ENCODE measurements around the gene GGTLC3.
A peak's percentile ranks its signal among the peaks of the same experiment; 100 is the strongest.
"Not testable (repeated sequence)": the region's sequence is repeated elsewhere in the genome, so short reads cannot be mapped to it uniquely, and the experiment has no call there.

The GGTLC3 gene
- total RNA-seq, result 0 to 0.04 (median 0) reads per million in 17 experiments

GRCh38 chr22:18518061-18518460, at the start of gene GGTLC3:
Gene GGTLC3 (minus strand): TSS chr22:18518161. CDS start chr22:18517897, 264 bp downstream.
- DNase-seq, result not testable (repeated sequence)

GRCh38 chr22:18560099-18560974, 42.4 kb upstream of the GGTLC3 start:
- not testable (repeated sequence) for DNase-seq

- DNase-seq, result not testable (repeated sequence)
Observed at GRCh38 chr22:18558939-18559338, 41.0 kb upstream of the GGTLC3 start.

- DNase-seq, result not testable (repeated sequence)
Observed at GRCh38 chr22:18558516-18558915, 40.6 kb upstream of the GGTLC3 start.

GRCh38 chr22:18554280-18555256, 36.6 kb upstream of the GGTLC3 start:
- not testable (repeated sequence) for DNase-seq

GRCh38 chr22:18552839-18553597, 35.1 kb upstream of the GGTLC3 start:
- DNase-seq, result not testable (repeated sequence)

- not testable (repeated sequence) for DNase-seq
Observed at GRCh38 chr22:18551046-18551445, 33.1 kb upstream of the GGTLC3 start.

- peak in 1 of 4 experiments; percentile 11 for DNase-seq
Observed at GRCh38 chr22:18549458-18550179, 31.7 kb upstream of the GGTLC3 start.

GRCh38 chr22:18544615-18545014, 26.7 kb upstream of the GGTLC3 start:
- DNase-seq, result not testable (repeated sequence)

- DNase-seq, result not testable (repeated sequence)
Observed at GRCh38 chr22:18543400-18543799, 25.4 kb upstream of the GGTLC3 start.

- not testable (repeated sequence) for DNase-seq
Observed at GRCh38 chr22:18539994-18540393, 22.0 kb upstream of the GGTLC3 start.

GRCh38 chr22:18534315-18534714, 16.4 kb upstream of the GGTLC3 start:
- DNase-seq, result not testable (repeated sequence)

- not testable (repeated sequence) for DNase-seq
Observed at GRCh38 chr22:18533633-18534032, 15.7 kb upstream of the GGTLC3 start.

- DNase-seq, result not testable (repeated sequence)
Observed at GRCh38 chr22:18529416-18530145, 11.6 kb upstream of the GGTLC3 start.

- peak; percentile 27 to 94 (median 69) for DNase-seq
Observed at GRCh38 chr22:18528597-18529415, 10.8 kb upstream of the GGTLC3 start.

- not testable (repeated sequence) for DNase-seq
Observed at GRCh38 chr22:18527752-18528596, 10.0 kb upstream of the GGTLC3 start, which contains the start of gene TMEM191B. Gene TMEM191B (plus strand): TSS chr22:18527802. CDS start chr22:18527981, 179 bp downstream.

GRCh38 chr22:18523328-18523727, 5.4 kb upstream of the GGTLC3 start:
- DNase-seq, result not testable (repeated sequence)

- not testable (repeated sequence) for DNase-seq
Observed at GRCh38 chr22:18522762-18523161, 4.8 kb upstream of the GGTLC3 start.
